Ectodermal cell (in vitro differentiated cells): ENCODE data around the gene STIMATE.

Experiments
- H3K27ac ChIP-seq: 2 replicates; pipeline ENCODE4 v1.7.0; 2013; ENCODE audit warnings: mild to moderate bottlenecking, low read depth, low read length; ENCODE audit not compliant: insufficient read depth, poor library complexity, severe bottlenecking
- H3K27me3 ChIP-seq: 2 replicates; pipeline ENCODE4 v1.7.0; 2013; ENCODE audit warnings: mild to moderate bottlenecking, low read length; ENCODE audit not compliant: insufficient read depth, control insufficient read depth, poor library complexity, severe bottlenecking
- H3K36me3 ChIP-seq: one replicate; pipeline ENCODE4 v1.7.0; 2013; ENCODE audit warnings: low read length; ENCODE audit not compliant: control insufficient read depth, insufficient read depth
- H3K4me1 ChIP-seq: one replicate; pipeline ENCODE4 v1.7.0; 2013; ENCODE audit warnings: low read length; ENCODE audit not compliant: control insufficient read depth, insufficient read depth
- H3K4me3 ChIP-seq: 2 replicates; pipeline ENCODE4 v1.7.0; 2013; ENCODE audit warnings: low read depth, low read length, control low read depth; ENCODE audit not compliant: insufficient read depth
- H3K9me3 ChIP-seq: 2 replicates; pipeline ENCODE4 v1.7.0; 2013; ENCODE audit warnings: mild to moderate bottlenecking, low read length, moderate library complexity; ENCODE audit not compliant: control insufficient read depth
- WGBS, 2 experiments: methylation state at CpG; one replicate each; pipeline ENCODE4 v1.1.7; 2013; ENCODE audit warnings: missing lambda C conversion rate in 2 of 2; 5-methylcytosine and 5-hydroxymethylcytosine counted together

STIMATE gene

DNA sequence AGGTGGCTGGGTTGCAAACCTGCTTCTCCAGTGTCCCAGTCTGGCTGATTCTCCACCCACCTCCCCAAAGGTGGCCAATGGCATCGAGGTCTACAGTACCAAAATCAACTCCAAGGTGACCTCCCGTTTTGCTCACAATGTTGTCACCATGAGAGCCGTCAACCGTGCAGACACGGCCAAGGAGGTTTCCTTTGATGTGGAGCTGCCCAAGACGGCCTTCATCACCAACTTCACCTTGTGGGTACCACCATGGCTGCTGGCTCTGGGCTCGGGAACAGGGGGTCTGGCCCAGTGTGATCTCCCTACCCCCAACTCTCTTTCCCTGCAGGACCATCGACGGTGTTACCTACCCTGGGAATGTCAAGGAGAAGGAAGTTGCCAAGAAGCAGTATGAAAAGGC lies 100.9 kb downstream of the STIMATE start:
- Histone ChIP-seq H3K27ac (no peak overlapping the region), H3K27me3 (no peaks in the 10 kb centered on the region), H3K4me1 (peaks cover 14% of the 10 kb centered on the region), H3K36me3 (no peaks in the 10 kb centered on the region), H3K4me3 (no peak overlapping the region), H3K9me3 (no peaks in the 10 kb centered on the region)
- WGBS, 2 experiments = 94% methylated on average over 9 of the region's 9 CpGs

DNA sequence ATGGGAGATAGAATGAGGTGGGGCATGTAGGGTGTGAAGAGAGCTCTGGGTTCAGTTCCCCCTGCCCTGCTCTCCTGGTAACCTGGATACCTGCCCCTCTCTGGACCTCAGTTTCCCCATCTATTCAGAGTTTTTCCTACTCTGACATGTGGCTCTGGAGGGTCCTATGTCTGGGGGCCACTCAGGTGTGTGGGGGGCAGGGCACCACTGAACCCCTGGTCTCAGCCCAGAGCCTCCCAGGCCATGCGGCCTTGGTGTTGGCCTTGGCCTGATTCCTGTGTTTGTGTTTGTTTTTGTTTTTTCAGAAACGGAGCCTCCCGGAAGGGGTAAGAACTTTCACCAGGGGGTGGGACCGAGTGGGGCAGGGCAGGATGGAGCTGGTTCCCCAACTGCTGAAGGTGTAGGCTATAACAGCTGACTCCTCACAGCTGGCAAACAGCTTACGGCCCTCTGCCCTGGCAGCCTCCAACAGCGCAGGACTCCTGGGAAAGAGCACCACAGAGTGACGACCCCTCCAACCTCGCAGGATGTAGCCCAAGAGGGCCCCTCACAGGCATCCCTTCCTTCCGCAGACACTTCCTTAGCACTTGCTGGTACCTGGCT lies 101.9 kb downstream of the STIMATE start:
- Histone ChIP-seq H3K4me1 (peaks cover 14% of the 10 kb centered on the region), H3K27me3 (no peaks in the 10 kb centered on the region), H3K36me3 (no peaks in the 10 kb centered on the region), H3K9me3 (no peaks in the 10 kb centered on the region), H3K4me3 (no peak overlapping the region), H3K27ac (no peak overlapping the region)
- 89 to 91% methylated on average over 9 of the region's 9 CpGs for WGBS, 2 experiments

DNA sequence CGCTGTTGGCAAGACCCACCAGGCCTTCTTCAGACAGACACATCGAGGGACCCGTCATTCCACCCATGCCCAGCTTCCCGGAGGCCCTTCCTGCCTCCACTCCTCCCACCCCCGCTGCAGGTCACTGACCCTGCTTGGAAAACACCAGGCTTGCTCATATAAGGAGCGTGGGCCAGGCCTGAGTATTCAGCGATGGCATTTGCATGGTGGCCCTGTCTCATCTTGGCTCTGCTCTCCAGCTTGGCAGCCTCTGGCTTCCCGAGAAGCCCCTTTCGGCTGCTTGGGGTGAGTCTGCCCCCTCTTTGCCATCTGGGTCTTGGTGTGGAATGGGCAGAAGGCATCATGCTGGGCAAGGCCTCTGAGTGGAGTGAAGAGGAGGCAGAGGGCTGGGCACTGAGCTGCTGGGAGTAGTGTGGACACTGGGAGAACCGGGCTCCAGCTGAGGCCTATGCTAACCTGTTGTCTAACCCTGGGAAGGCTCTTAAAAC lies 102.7 kb downstream of the STIMATE start, which contains the start of gene ITIH3:
Gene ITIH3, plus strand, starts transcription at position 185 of the 488 bp plus-strand sequence. Its CDS starts 8 bp downstream, at position 193.
- Histone ChIP-seq H3K4me1 (peaks cover 14% of the 10 kb centered on the region), H3K36me3 (no peaks in the 10 kb centered on the region), H3K27ac (no peak within 1 kb of the TSS), H3K27me3 (no peaks in the 10 kb centered on the region), H3K9me3 (no peaks in the 10 kb centered on the region), H3K4me3 (no peak within 1 kb of the TSS)
- 84 to 85% methylated on average over 10 of the region's 10 CpGs for WGBS, 2 experiments

DNA sequence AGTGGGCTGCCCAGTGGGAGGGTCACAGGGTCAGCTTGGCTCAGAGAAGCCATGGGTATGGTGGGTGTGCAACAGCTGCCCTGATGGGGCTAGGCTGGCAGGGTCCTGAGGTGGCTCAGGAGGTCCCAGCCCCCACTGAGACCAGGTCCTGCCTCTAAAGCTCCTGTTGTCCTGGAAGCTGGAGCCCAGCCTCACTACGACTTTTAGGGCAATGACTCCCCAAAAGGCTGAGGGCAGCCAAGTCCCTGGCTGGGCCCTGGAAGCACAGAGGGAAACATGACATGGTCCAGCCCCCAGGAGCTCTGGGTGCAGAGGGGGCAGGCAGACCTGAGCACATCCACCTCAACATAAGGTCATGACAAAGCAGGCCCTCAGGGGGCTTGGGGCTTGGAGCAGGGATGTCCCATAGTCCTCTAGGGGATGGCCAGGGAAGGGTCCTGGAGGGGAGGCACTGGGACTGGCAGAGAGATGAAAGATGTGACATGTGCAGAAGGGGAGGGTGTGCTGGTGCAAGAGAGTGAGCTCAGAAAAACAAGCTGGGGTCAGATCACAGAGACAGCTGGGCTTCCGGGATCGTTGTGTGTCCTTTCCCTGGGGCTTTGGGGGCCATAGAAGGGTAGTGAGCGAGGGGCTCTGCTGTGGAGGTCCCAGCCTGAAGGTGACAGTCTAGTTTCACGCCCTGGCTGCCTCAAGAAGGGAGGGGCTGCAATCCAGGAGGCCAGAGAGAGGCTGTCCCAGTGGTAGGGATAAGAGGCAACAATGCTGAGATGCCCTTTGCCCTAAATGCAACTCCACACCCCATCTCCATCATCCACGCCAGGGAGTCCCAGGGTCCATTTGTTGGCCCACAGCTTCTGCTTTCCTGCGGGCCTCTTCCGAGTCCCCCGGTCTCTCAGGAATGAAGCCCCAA lies 103.4 kb downstream of the STIMATE start:
- Histone ChIP-seq H3K9me3 (no peaks in the 10 kb centered on the region), H3K4me1 (peaks cover 14% of the 10 kb centered on the region), H3K27ac (no peak overlapping the region), H3K27me3 (no peaks in the 10 kb centered on the region), H3K4me3 (no peak overlapping the region), H3K36me3 (no peaks in the 10 kb centered on the region)
- WGBS, 2 experiments = 86 to 88% methylated on average over 9 of the region's 9 CpGs

DNA sequence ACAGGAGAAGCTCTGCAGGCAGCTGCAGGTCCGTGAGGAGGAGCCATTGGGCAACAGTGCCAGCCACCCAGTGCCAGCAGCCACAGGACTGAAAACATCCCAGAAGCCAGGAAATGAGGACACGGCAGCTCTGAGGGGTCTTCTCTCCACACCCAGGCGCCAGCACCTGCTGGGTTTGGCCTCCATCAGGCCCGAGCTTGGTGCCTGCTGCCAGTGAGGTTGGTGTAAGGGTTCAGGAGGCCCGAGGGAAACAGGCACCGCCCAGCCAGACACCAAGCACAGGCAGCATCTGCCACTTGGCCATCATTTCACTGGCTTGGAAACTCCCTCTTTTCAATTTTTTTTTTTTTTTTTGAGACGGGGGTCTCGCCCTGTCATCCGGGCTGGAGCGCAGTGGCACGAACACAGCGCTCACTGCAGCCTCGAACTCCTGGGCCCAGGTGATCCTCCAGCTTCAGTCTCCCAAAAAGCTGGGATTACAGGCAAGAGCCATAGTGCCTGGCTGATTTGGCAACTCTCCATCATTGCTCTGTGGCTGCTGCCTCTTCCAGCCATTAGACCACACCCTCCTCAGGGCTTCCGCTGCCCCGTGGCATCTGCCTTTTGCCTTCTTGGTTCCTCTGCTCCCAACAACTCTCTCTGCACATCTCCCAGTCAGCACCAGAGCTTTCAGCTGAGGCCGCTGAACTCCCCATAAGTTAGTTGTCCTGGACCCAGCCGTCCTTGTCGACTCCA lies 104.2 kb downstream of the STIMATE start:
- 85 to 91% methylated on average over 18 of the region's 18 CpGs for WGBS, 2 experiments
- H3K4me3 ChIP-seq = no peak overlapping the region
- no peak overlapping the region for H3K27ac ChIP-seq
- H3K36me3 ChIP-seq = no peaks in the 10 kb centered on the region
- no peaks in the 10 kb centered on the region for H3K27me3 ChIP-seq
- H3K4me1 ChIP-seq = peaks cover 14% of the 10 kb centered on the region
- H3K9me3 ChIP-seq = no peaks in the 10 kb centered on the region

DNA sequence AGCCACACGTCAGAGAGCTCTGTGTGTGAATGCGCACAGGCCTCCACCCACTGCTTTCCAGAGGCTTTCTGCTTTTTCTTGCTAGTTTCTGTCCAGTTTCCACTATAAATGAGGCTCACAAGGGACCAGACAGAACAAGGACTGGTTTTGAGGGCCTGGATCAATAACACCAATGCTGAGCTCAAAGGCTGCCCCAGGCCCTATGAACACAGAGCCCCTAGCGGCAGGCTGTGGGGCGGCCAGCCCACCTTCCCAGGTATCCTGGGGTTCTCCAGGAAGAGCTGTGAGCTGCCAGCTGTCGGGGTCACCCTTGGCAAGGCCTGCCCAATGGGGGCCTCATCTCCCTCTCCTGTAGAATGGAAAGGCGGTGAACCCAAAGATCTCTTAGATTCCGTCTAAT lies 104.9 kb downstream of the STIMATE start:
- WGBS, 2 experiments = 79 to 84% methylated on average over 7 of the region's 7 CpGs
- no peak overlapping the region for H3K27ac ChIP-seq
- H3K9me3 ChIP-seq = no peaks in the 10 kb centered on the region
- H3K4me3 ChIP-seq = no peak overlapping the region
- no peaks in the 10 kb centered on the region for H3K27me3 ChIP-seq
- peaks cover 14% of the 10 kb centered on the region for H3K4me1 ChIP-seq
- H3K36me3 ChIP-seq = no peaks in the 10 kb centered on the region

DNA sequence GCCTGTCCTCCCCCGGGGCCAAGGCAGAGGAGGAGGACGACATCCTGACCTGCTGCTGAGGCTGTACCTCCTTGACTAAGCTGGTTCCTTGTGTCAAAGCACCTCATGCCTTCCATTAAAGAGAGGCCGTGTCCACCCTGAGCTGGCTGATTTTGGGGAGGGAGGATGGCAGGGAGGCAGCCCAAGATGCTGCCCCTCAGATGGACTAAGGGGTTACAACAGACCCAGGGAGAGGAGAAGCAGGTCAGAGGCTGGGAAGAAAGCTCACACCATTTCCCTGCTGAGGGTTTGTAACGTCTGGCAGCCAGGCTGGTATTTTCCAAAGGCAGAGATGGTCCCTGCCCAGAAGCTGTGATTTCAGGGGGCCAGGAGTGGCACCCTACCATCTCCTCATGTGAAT lies 105.4 kb downstream of the STIMATE start:
- WGBS, 2 experiments = 87 to 94% methylated on average over 4 of the region's 4 CpGs
- Histone ChIP-seq H3K9me3 (no peaks in the 10 kb centered on the region), H3K4me1 (peaks cover 14% of the 10 kb centered on the region), H3K27ac (no peak overlapping the region), H3K27me3 (no peaks in the 10 kb centered on the region), H3K4me3 (no peak overlapping the region), H3K36me3 (no peaks in the 10 kb centered on the region)

DNA sequence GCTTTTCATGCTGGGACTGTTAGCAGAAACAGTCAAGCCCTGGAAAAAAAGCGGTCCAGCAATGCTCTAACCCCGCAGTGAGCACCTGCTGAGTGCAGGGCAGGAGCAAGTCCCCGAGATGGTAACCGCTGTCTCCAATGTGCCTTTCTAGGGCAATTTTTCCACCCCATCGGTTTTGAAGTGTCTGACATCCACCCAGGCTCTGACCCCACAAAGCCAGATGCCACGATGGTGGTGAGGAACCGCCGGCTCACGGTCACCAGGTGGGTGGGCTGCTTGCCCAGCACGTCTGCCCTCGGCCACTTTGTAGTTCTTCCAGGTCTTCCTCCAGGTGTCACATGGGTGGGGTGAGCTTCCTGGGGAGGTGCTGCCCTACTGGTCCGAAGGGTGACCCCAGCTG lies 106.0 kb downstream of the STIMATE start:
- WGBS, 2 experiments = 91 to 92% methylated on average over 12 of the region's 12 CpGs
- Histone ChIP-seq H3K27ac (no peak overlapping the region), H3K36me3 (no peaks in the 10 kb centered on the region), H3K4me3 (no peak overlapping the region), H3K9me3 (no peaks in the 10 kb centered on the region), H3K4me1 (peaks cover 14% of the 10 kb centered on the region), H3K27me3 (no peaks in the 10 kb centered on the region)

DNA sequence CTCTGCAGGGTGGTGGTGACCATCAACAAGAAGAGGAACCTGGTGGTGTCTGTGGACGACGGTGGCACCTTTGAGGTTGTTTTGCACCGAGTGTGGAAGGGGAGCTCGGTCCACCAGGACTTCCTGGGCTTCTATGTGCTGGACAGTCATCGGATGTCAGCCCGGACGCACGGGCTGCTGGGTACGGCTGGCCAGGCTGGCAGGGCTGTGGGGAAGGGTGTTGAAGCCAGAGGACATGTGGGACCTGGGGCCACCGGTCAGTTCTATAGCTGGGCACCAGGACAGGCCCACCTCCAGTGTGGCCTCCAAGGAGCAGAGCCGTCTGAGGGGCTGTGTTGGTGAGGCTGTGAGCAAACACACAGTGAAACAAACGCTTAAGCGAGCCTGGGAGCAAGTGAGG lies 106.6 kb downstream of the STIMATE start:
- 93 to 94% methylated on average over 13 of the region's 13 CpGs for WGBS, 2 experiments
- Histone ChIP-seq H3K27ac (no peak overlapping the region), H3K27me3 (no peaks in the 10 kb centered on the region), H3K9me3 (no peaks in the 10 kb centered on the region), H3K36me3 (no peaks in the 10 kb centered on the region), H3K4me3 (no peak overlapping the region), H3K4me1 (peaks cover 14% of the 10 kb centered on the region)

DNA sequence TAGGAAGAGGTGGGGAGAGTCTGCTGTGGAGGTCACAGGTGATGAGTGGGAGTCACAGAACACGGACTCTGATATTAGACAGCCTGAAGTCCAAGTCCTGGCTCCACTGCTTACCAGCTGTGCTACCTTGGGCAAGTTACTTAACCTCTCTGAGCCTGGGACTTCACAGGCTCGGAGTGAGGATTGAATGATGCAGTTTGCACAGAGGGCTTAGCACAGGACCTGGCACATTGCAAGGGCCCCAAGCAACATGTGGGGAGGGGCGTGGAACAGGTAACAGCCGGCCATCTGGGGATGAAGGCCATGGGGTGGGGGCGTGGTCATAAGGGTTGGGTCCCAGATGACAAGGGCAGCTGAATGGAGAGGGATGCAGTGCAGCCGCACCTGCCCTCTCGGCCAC lies 107.0 kb downstream of the STIMATE start:
- Histone ChIP-seq H3K27ac (no peak overlapping the region), H3K4me3 (no peak overlapping the region)
- WGBS, 2 experiments = 92 to 94% methylated on average over 7 of the region's 7 CpGs

More for the DNA sequence above, 107.0 kb downstream of the STIMATE start:
- Histone ChIP-seq H3K27me3 (no peaks in the 10 kb centered on the region), H3K4me1 (peaks cover 14% of the 10 kb centered on the region), H3K9me3 (no peaks in the 10 kb centered on the region), H3K36me3 (no peaks in the 10 kb centered on the region)
